ENCODE results near the gene WNT8B. TPM values are rescaled to one million over a fixed set of nuclear protein-coding genes. Genes with fewer than 3 reads are reported as not detected.

WNT8B gene, protein sequence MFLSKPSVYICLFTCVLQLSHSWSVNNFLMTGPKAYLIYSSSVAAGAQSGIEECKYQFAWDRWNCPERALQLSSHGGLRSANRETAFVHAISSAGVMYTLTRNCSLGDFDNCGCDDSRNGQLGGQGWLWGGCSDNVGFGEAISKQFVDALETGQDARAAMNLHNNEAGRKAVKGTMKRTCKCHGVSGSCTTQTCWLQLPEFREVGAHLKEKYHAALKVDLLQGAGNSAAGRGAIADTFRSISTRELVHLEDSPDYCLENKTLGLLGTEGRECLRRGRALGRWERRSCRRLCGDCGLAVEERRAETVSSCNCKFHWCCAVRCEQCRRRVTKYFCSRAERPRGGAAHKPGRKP
- not detected for total RNA-seq

DNA sequence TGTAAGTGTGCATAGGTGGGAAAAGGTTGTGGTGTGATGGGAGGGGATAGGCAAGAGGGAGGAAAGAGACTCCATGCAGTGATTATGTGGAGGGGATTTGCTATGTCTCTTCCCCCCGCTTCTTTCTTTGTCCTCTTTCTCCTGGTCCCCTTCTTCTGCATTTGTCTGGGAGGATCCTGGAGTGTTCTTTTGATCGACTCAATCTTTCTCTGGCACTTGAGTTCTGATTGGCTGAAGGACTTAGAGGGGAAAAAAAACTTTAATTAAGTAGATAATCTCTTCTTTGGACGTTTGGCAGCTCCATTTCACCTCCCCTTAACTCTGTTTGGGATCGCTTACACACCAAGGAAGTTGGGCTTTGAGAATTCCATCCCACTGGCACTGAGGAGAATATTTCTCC is at the start of gene WNT8B:
Gene WNT8B, plus strand, starts transcription at position 301 of the 400 bp plus-strand sequence. CDS start 160 bp downstream, outside the sequence.
- TF ChIP-seq POLR2AphosphoS5 (IDR thresholded peaks at IDR 0.05; ENCODE audit: insufficient read depth in 1 of 2, low read depth in 1 of 2): no peak
- TF ChIP-seq, protein P1, sequence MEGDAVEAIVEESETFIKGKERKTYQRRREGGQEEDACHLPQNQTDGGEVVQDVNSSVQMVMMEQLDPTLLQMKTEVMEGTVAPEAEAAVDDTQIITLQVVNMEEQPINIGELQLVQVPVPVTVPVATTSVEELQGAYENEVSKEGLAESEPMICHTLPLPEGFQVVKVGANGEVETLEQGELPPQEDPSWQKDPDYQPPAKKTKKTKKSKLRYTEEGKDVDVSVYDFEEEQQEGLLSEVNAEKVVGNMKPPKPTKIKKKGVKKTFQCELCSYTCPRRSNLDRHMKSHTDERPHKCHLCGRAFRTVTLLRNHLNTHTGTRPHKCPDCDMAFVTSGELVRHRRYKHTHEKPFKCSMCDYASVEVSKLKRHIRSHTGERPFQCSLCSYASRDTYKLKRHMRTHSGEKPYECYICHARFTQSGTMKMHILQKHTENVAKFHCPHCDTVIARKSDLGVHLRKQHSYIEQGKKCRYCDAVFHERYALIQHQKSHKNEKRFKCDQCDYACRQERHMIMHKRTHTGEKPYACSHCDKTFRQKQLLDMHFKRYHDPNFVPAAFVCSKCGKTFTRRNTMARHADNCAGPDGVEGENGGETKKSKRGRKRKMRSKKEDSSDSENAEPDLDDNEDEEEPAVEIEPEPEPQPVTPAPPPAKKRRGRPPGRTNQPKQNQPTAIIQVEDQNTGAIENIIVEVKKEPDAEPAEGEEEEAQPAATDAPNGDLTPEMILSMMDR (IDR thresholded peaks at IDR 0.05): no peak
- TF ChIP-seq POLR2A (IDR thresholded peaks at IDR 0.05): no peak
- Histone ChIP-seq H3K27ac (no peak within 1 kb of the TSS), H3K9me3 (no peaks in the 10 kb centered on the region), H3K4me3 (no peak within 1 kb of the TSS), H3K27me3 (no peaks in the 10 kb centered on the region), H3K4me1 (no peaks in the 10 kb centered on the region), H3K36me3 (no peaks in the 10 kb centered on the region)
- intact Hi-C loops (cut with DNase I): no loop called here
- DNase-seq (ENCODE audit: extremely low spot score in 2 of 2): no peak

- TF ChIP-seq POLR2A (IDR thresholded peaks at IDR 0.05) (no peak), POLR2AphosphoS5 (IDR thresholded peaks at IDR 0.05; ENCODE audit: insufficient read depth in 1 of 2, low read depth in 1 of 2) (no peak)
- TF ChIP-seq, protein P1 (IDR thresholded peaks at IDR 0.05): no peak
- intact Hi-C loops (cut with DNase I): no loop called here
Measured at GRCh38 chr10:100413173-100413572, 49.6 kb upstream of the WNT8B start.

DNA sequence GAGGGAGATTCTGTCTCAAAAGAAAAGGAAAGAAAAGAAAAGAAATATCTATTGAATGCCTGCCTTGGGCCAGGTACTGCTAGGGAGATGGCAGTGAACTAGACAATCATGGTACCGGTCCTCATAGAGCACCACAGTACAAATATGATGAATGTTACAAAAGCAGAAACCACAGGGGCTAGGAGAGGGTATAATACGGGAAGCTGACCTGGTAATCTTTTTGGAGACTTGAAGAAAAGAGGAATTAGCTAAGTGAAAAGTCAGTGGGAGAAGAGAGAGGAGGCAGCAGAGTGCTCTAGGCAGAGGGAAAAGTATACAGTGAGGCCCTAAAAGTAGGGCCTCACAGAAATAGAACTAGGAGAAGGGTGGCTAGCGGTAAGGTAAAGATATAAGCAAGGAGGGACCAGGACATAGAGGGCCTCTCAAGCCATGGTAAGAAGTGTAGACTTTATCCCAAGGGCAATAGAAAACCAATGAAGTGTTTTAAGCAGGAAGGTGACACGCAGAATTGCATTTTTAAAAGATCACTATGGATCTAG is 42.8 kb upstream of the WNT8B start:
- Histone ChIP-seq H3K4me1 (no peaks in the 10 kb centered on the region), H3K36me3 (no peaks in the 10 kb centered on the region), H3K27me3 (no peaks in the 10 kb centered on the region), H3K9me3 (no peaks in the 10 kb centered on the region), H3K27ac (no peak overlapping the region), H3K4me3 (no peak overlapping the region)
- DNase-seq (ENCODE audit: extremely low spot score in 2 of 2): no peak
- TF ChIP-seq, protein P1 (IDR thresholded peaks at IDR 0.05): no peak
- no peak for TF ChIP-seq POLR2A (IDR thresholded peaks at IDR 0.05)
- no peak for TF ChIP-seq POLR2AphosphoS5 (IDR thresholded peaks at IDR 0.05; ENCODE audit: insufficient read depth in 1 of 2, low read depth in 1 of 2)
- intact Hi-C loops (cut with DNase I): no loop called here

More at GRCh38 chr10:100413173-100413572, 49.6 kb upstream of the WNT8B start:
- no peak overlapping the region for H3K27ac ChIP-seq
- no peak for DNase-seq (ENCODE audit: extremely low spot score in 2 of 2)
- no peaks in the 10 kb centered on the region for H3K9me3 ChIP-seq
- no peaks in the 10 kb centered on the region for H3K36me3 ChIP-seq
- no peaks in the 10 kb centered on the region for H3K4me1 ChIP-seq
- H3K27me3 ChIP-seq: no peaks in the 10 kb centered on the region
- H3K4me3 ChIP-seq: no peak overlapping the region

DNA sequence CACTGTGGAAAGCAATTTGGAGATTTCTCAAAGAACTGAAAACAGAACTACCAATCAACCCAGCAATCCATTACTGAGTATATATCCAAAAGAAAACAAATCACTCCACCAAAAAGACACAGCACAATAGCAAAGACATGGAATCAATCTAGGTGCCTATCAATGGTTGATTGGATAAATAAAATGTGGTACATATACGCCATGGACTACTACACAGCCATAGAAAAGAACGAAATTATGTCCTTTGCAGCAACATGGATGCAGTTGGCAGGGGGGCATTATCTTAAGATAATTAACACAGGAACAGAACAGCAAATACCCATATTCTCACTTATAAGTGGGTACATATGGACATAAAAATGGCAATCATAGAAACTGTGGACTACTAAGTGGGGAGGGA is 35.4 kb upstream of the WNT8B start:
- intact Hi-C loops (cut with DNase I): no loop called here
- no peaks in the 10 kb centered on the region for H3K27me3 ChIP-seq
- TF ChIP-seq, protein P1 (IDR thresholded peaks at IDR 0.05): no peak
- no peak for TF ChIP-seq POLR2AphosphoS5 (IDR thresholded peaks at IDR 0.05; ENCODE audit: insufficient read depth in 1 of 2, low read depth in 1 of 2)
- no peaks in the 10 kb centered on the region for H3K36me3 ChIP-seq
- no peak for DNase-seq (ENCODE audit: extremely low spot score in 2 of 2)
- H3K27ac ChIP-seq: no peak overlapping the region
- no peak overlapping the region for H3K4me3 ChIP-seq
- H3K4me1 ChIP-seq: no peaks in the 10 kb centered on the region
- H3K9me3 ChIP-seq: no peaks in the 10 kb centered on the region
